ENCODE measurements around the gene ADGB. TPM values are rescaled to one million over a fixed set of nuclear protein-coding genes. Genes with fewer than 3 reads are reported as not detected.

ADGB gene
- total and polyA plus RNA-seq, 3 donors from 2014 or later = 23.8 to 53.0 (median 28.8) TPM

DNA sequence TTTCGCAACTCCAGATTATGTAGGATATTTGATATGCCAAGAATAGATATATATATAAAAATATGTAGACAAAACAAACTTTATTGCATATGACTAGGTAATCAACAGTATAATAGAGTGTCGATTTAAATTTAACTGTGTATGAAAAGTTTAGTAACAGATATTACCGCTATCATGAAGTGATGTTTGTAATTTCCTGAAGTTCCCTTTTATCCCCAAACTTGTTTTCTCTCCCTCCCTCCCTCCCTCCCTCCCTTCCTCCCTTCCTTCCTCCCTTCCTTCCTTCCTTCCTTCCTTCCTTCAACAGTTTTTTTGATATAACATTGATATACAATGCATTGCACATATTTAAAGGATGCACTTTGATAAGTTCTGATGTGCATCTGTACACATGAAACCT is 15.2 kb downstream of the ADGB start:
- Histone ChIP-seq H3K36me3 (ENCODE audit: low read depth, missing control alignments) (no peaks in the 10 kb centered on the region), H3K9me3 (no peaks in the 10 kb centered on the region), H3K27me3 (no peaks in the 10 kb centered on the region), H3K4me1 (no peaks in the 10 kb centered on the region), H3K27ac (no peak overlapping the region), H3K4me3 (no peak overlapping the region)
- no peak for TF ChIP-seq POLR2A (IDR thresholded peaks at IDR 0.05)
- TF ChIP-seq, protein P1, sequence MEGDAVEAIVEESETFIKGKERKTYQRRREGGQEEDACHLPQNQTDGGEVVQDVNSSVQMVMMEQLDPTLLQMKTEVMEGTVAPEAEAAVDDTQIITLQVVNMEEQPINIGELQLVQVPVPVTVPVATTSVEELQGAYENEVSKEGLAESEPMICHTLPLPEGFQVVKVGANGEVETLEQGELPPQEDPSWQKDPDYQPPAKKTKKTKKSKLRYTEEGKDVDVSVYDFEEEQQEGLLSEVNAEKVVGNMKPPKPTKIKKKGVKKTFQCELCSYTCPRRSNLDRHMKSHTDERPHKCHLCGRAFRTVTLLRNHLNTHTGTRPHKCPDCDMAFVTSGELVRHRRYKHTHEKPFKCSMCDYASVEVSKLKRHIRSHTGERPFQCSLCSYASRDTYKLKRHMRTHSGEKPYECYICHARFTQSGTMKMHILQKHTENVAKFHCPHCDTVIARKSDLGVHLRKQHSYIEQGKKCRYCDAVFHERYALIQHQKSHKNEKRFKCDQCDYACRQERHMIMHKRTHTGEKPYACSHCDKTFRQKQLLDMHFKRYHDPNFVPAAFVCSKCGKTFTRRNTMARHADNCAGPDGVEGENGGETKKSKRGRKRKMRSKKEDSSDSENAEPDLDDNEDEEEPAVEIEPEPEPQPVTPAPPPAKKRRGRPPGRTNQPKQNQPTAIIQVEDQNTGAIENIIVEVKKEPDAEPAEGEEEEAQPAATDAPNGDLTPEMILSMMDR (IDR thresholded peaks at IDR 0.05) = no peak
- intact Hi-C loops (cut with DNase I; ENCODE audit: low total_unique reads) = no loop called here
- 89 to 90% methylated on average over 3 of the region's 3 CpGs for WGBS, 2 donors
- DNase-seq = no peak

DNA sequence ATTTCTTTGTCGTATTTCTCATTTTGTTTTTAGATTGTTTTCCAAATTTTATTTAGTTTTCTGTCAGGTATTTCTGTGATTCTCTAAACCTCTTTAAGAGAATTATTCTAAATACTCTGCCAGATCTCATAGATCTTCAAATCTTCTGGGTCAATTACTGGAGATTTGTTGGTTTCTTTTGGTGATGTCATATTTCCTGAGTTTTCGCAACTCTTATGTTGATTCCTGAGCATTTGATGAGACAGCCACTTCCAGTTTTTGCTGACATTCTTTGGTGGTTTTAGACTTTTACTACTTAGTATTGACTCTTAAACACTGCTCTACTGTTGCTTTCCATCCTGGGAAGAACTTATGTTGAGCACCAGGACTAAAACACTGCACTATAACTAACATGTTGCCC is 21.9 kb downstream of the ADGB start:
- 93% methylated on average over 2 of the region's 2 CpGs for WGBS, 2 donors
- no peak overlapping the region for H3K4me3 ChIP-seq
- no peaks in the 10 kb centered on the region for H3K27me3 ChIP-seq
- no peaks in the 10 kb centered on the region for H3K36me3 ChIP-seq (ENCODE audit: low read depth, missing control alignments)
- intact Hi-C loops (cut with DNase I; ENCODE audit: low total_unique reads) = no loop called here
- no peaks in the 10 kb centered on the region for H3K4me1 ChIP-seq
- no peak overlapping the region for H3K27ac ChIP-seq
- no peak for DNase-seq
- TF ChIP-seq, protein P1 (IDR thresholded peaks at IDR 0.05) = no peak
- TF ChIP-seq POLR2A (IDR thresholded peaks at IDR 0.05) = no peak
- no peaks in the 10 kb centered on the region for H3K9me3 ChIP-seq

DNA sequence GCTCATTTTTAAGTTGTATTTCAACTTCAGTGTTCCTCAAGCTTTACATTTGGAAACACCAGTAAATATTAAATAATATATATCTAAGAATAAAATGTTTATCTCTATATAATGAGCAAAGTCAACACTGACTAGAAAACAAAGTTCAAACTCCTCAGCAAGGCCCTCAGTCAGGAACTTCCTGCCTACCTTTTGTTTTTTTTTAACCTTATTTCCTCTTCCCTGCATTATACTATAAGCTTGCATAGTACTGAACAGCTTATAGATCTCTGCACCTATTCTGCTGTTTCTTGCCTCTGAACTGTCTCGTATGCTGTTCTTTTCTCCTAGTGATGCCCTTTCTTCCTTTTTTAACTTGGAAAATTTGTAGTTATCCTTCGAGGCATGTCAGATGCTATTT is 29.6 kb downstream of the ADGB start:
- no peaks in the 10 kb centered on the region for H3K36me3 ChIP-seq (ENCODE audit: low read depth, missing control alignments)
- DNase-seq = no peak
- no peaks in the 10 kb centered on the region for H3K27me3 ChIP-seq
- H3K9me3 ChIP-seq = no peaks in the 10 kb centered on the region
- H3K4me3 ChIP-seq = no peak overlapping the region
- H3K4me1 ChIP-seq = no peaks in the 10 kb centered on the region
- intact Hi-C loops (cut with DNase I; ENCODE audit: low total_unique reads) = no loop called here
- WGBS, 2 donors = 73 to 88% methylated on average over 2 of the region's 2 CpGs
- TF ChIP-seq, protein P1 (IDR thresholded peaks at IDR 0.05) = no peak
- no peak for TF ChIP-seq POLR2A (IDR thresholded peaks at IDR 0.05)
- no peak overlapping the region for H3K27ac ChIP-seq

DNA sequence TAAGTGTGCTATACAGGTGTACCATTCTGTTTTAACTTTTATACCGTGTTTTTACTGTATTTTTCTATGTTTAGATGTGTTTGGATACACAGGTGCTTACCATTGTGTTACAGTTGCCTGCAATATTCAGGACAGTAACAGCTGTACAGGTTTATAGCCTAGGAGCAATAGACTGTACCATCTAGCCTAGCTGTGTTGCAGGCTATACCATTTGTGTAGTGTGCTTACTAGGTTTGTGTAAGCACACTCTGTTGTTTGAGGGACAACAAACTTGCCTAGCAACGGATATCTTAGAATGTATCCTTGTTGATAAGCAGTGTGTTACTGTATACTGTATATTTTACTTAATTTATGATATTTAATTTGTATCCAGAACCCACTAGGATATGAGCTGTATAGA is 35.2 kb downstream of the ADGB start:
- no peak for DNase-seq
- TF ChIP-seq, protein P1 (IDR thresholded peaks at IDR 0.05) = no peak
- no peak for TF ChIP-seq POLR2A (IDR thresholded peaks at IDR 0.05)
- no peaks in the 10 kb centered on the region for H3K27me3 ChIP-seq
- H3K27ac ChIP-seq = no peak overlapping the region
- H3K4me3 ChIP-seq = no peak overlapping the region
- H3K9me3 ChIP-seq = no peaks in the 10 kb centered on the region
- intact Hi-C loops (cut with DNase I; ENCODE audit: low total_unique reads) = no loop called here
- WGBS, 2 donors = 83% methylated on average over 2 of the region's 2 CpGs
- no peaks in the 10 kb centered on the region for H3K4me1 ChIP-seq
- H3K36me3 ChIP-seq (ENCODE audit: low read depth, missing control alignments) = no peaks in the 10 kb centered on the region

DNA sequence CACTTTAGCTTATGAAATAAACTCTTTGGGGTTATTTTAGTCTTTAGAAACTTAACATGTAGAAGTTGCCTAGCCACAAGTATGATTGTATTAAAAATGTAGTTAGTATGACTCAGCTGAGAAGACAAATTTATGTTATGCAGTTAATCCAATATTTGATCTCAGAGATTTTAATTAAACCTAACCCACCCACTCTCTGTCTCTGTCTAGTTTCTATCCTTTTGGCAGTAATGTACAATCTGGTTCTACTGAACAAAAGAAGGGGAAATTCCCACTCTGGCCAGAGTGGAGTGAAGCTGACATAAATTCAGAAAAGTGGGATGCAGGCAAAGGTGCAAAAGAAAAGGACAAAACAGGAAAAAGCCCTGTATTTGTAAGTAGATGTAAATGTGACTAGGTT is 36.4 kb downstream of the ADGB start:
- Histone ChIP-seq H3K27ac (no peak overlapping the region), H3K4me3 (no peak overlapping the region), H3K9me3 (no peaks in the 10 kb centered on the region), H3K27me3 (no peaks in the 10 kb centered on the region), H3K4me1 (no peaks in the 10 kb centered on the region), H3K36me3 (ENCODE audit: low read depth, missing control alignments) (no peaks in the 10 kb centered on the region)
- intact Hi-C loops (cut with DNase I; ENCODE audit: low total_unique reads) = no loop called here
- TF ChIP-seq POLR2A (IDR thresholded peaks at IDR 0.05) = no peak
- TF ChIP-seq, protein P1 (IDR thresholded peaks at IDR 0.05) = no peak
- no peak for DNase-seq
